Adrenal gland (tissue), 12 donors: ENCODE results near the gene PTPRF. TPM values are rescaled to one million over a fixed set of nuclear protein-coding genes. Genes with fewer than 3 reads are reported as not detected.
A peak's percentile ranks its signal among the peaks of the same experiment; 100 is the strongest.

ENCODE experiments used
- DNase-seq, 7 donors: peaks; one replicate each; pipeline ENCODE4 v3.0.0-alpha.2; 2019 to 2020
- H3K27ac ChIP-seq, 5 donors: fragments of 200-600 bp; sonication (generic) in 4 of 5; 1 replicate in 3 of 5; 2 replicates in 2 of 5; pipeline versions ENCODE4 v1.5.1 to v1.8.0; 2016 to 2020; ENCODE audit warnings: mild to moderate bottlenecking in 1 of 5
- H3K27me3 ChIP-seq: fragments of 200-600 bp; 2 replicates; pipeline ENCODE4 v1.8.0; 2021
- H3K36me3 ChIP-seq, 2 donors: fragments of 200-600 bp; replicated peaks in 1 of 2; 1 replicate in 1 of 2; 2 replicates in 1 of 2; pipeline versions ENCODE4 v1.5.1 to v1.8.0; 2018 to 2022
- H3K4me1 ChIP-seq, 2 donors: fragments of 200-600 bp; replicated peaks in 1 of 2; 1 replicate in 1 of 2; 2 replicates in 1 of 2; pipeline versions ENCODE4 v1.5.1 to v1.8.0; 2018 to 2021
- H3K4me3 ChIP-seq, 4 donors: fragments of 200-600 bp; sonication (generic) in 3 of 4; one replicate each; pipeline ENCODE4 v1.5.1; 2016 to 2018
- H3K9me3 ChIP-seq, 3 donors: fragments of 200-600 bp; sonication (generic) in 1 of 3; replicated peaks in 1 of 3; 1 replicate in 2 of 3; 2 replicates in 1 of 3; pipeline versions ENCODE4 v1.5.1 to v1.8.0; 2016 to 2021
- POLR2A ChIP-seq, 2 donors: fragments of 450-650 bp; IDR thresholded peaks; one replicate each; pipeline ENCODE4 v1.6.1; 2017; ENCODE audit warnings: antibody characterized with exemption in 2 of 2, mild to moderate bottlenecking in 2 of 2, moderate library complexity in 1 of 2
- WGBS, 4 donors: extraction: QIAGEN DNeasy Blood & Tissue Kit in 2 of 4; methylation state at CpG; one replicate each; pipeline versions ENCODE4 v1.1.5 to v1.1.7; 2013 to 2017; 5-methylcytosine and 5-hydroxymethylcytosine counted together
- intact Hi-C, 2 donors: fragments of 100-400 bp; cut with DNase I; formaldehyde crosslinking; loops; one replicate each; pipeline versions ENCODE4 v1.14.1 to v1.15.0; 2022 to 2023
- polyA plus RNA-seq, 3 donors: library from polyadenylated mRNA; stranded (reverse); fragments of 200-250 nt in 2 of 3; fragments of 350-450 nt in 1 of 3; fragmentation: Illumina TruSeq in 1 of 3; extraction: RNeasy Lipid Tissue Mini Kit (QIAGEN cat#74804) in 1 of 3; gene quantifications; one replicate each; pipeline ENCODE4 v1.2.3, GENCODE V29; 2013 to 2014
- total RNA-seq, 9 donors: library from RNA; depleted of rRNA in 4 of 9; stranded (reverse); fragments of >200 nt in 4 of 9; fragments of 120-200 nt in 1 of 9; fragmentation: NEBNext Ultra II Directional in 1 of 9; extraction: Animal tissue kit (Norgen Biotek cat#: 25700) in 1 of 9; gene quantifications; one replicate each; pipeline versions ENCODE4 v1.1.0 to v1.2.4, GENCODE V29; 2013 to 2023
- TF ChIP-seq, protein P1 (sequence below), 6 experiments: fragments of 450-650 bp in 4 of 6; fragments of 200-600 bp in 2 of 6; sonication (generic) in 1 of 6; IDR thresholded peaks; 1 replicate in 5 of 6; 2 replicates in 1 of 6; pipeline versions ENCODE4 v1.5.1 to v1.8.0; 2016 to 2021; ENCODE audit warnings: antibody characterized with exemption in 6 of 6, mild to moderate bottlenecking in 2 of 6, moderate library complexity in 1 of 6
- donor health status: healthy with polysubstance abuse.
- donor health status: Bipolar disorder and iron deficiency.
- donor health status: DM: yes; HTN: yes; CAD: no.
- donor health status: DM: no; HTN: no; CAD: no.
- donor health status: DM: no; HTN: no; CAD: no.
- donor health status: DM: yes; HTN: yes; CAD: no.

Gene PTPRF
- total and polyA plus RNA-seq, 12 donors: 9.2 to 92.0 (median 30.1) TPM

- Histone ChIP-seq H3K9me3 (no peaks in the 10 kb centered on the region), H3K36me3 (no peaks in the 10 kb centered on the region), H3K27me3 (no peaks in the 10 kb centered on the region), H3K4me1 (peaks cover 0 to 6% of the 10 kb centered on the region in 2 donors), H3K27ac (peak overlapping the region in 2 of 5 donors; percentile 19 to 76), H3K4me3 (peak overlapping the region in 2 of 4 donors; percentile 45 to 75)
- intact Hi-C loops: loop anchor here in 1 of 2 donors (5.0 to 10.0 kb wide), 2 partner anchors 121 to 403 kb away; partner anchors contain the start of genes ARTN and KDM4A
- peak in 4 of 7 donors; percentile 34 to 43 (median 37) for DNase-seq
- no peak for TF ChIP-seq POLR2A (IDR thresholded peaks at IDR 0.05)
- TF ChIP-seq, protein P1, sequence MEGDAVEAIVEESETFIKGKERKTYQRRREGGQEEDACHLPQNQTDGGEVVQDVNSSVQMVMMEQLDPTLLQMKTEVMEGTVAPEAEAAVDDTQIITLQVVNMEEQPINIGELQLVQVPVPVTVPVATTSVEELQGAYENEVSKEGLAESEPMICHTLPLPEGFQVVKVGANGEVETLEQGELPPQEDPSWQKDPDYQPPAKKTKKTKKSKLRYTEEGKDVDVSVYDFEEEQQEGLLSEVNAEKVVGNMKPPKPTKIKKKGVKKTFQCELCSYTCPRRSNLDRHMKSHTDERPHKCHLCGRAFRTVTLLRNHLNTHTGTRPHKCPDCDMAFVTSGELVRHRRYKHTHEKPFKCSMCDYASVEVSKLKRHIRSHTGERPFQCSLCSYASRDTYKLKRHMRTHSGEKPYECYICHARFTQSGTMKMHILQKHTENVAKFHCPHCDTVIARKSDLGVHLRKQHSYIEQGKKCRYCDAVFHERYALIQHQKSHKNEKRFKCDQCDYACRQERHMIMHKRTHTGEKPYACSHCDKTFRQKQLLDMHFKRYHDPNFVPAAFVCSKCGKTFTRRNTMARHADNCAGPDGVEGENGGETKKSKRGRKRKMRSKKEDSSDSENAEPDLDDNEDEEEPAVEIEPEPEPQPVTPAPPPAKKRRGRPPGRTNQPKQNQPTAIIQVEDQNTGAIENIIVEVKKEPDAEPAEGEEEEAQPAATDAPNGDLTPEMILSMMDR (IDR thresholded peaks at IDR 0.05): no peak
- WGBS, 4 donors: 1% methylated on average over 15 to 101 of the region's 102 CpGs
Observed at GRCh38 chr1:43531107-43531905, 623 bp downstream of the PTPRF start.

DNA sequence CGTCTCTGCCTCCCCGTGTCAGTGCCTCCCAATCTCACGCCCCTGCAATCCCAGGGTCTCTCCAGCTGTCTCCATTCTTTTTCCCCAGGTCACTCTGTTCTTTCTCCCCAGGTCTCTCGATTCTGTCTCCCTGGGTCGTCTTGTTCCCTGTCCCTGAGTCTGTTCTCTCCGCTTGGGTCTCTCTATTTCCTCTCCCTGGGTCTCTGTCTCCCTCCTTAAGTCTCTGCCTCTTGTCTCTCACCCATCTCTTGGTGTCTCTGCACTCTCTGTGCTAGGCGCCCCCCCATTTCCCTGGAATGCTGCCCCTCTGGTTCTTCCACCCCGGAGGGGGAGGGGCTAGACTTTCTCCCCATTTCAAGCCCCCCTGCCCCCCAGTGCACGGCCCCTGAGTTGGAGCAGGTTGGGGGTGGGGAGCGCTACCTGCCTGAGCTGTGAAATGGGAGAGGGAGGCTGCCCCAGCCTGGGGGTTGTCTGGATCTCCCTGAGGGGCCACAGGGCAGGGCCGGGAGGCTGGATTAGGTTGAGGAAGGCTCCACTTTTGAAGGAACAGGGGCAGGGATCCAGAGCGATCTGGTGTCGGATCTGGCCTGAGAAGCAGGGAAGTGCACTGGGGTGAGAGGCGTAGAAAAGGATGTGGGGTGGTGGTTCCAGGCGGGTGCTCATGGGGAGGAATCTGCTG is 1.4 kb downstream of the PTPRF start:
- DNase-seq: no peak
- Histone ChIP-seq H3K27ac (peak overlapping the region in 1 of 5 donors; percentile 76), H3K4me3 (peak overlapping the region in 2 of 4 donors; percentile 45 to 75), H3K27me3 (no peaks in the 10 kb centered on the region), H3K4me1 (peaks cover 0 to 6% of the 10 kb centered on the region in 2 donors), H3K9me3 (no peaks in the 10 kb centered on the region), H3K36me3 (no peaks in the 10 kb centered on the region)
- TF ChIP-seq, protein P1 (IDR thresholded peaks at IDR 0.05): no peak
- TF ChIP-seq POLR2A (IDR thresholded peaks at IDR 0.05): no peak
- intact Hi-C loops: loop anchor here in 1 of 2 donors (5.0 to 10.0 kb wide), 2 partner anchors 120 to 403 kb away; partner anchors contain the start of genes ARTN and KDM4A
- 43 to 45% (median 44%) methylated on average over 14 to 15 of the region's 15 CpGs for WGBS, 4 donors

- H3K9me3 ChIP-seq: no peaks in the 10 kb centered on the region
- no peak overlapping the region for H3K27ac ChIP-seq
- H3K4me1 ChIP-seq: peaks cover 0 to 6% of the 10 kb centered on the region in 2 donors
- H3K4me3 ChIP-seq: no peak overlapping the region
- H3K27me3 ChIP-seq: no peaks in the 10 kb centered on the region
- no peaks in the 10 kb centered on the region for H3K36me3 ChIP-seq
- intact Hi-C loops: loop anchor here in 1 of 2 donors (5.0 to 10.0 kb wide), 2 partner anchors 120 to 402 kb away; partner anchors contain the start of genes ARTN and KDM4A
- TF ChIP-seq, protein P1 (IDR thresholded peaks at IDR 0.05): no peak
- no peak for TF ChIP-seq POLR2A (IDR thresholded peaks at IDR 0.05)
- DNase-seq: no peak
- WGBS, 4 donors: 87 to 95% (median 92%) methylated on average over 5 of the region's 5 CpGs
Observed at GRCh38 chr1:43532716-43533115, 2.0 kb downstream of the PTPRF start.

DNA sequence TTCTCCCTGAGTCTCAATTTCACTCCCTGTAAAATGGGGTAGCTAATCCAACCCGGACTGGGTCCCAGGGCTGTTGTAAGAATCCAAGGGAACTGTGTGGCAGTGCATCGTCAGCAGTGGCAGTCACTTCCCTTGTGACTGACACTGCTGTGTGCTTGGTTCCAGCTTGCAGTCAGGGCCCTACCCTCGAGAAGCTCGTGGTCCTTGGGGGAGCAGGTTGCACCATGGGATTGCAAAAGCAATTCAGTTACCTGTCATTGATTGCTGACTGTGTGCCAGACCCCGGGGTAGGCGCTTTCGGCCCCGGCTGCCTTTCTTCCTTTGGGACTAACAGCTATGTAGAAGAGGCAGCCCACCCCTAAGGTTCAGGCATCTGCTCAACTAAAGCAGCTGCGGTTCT is 2.9 kb downstream of the PTPRF start:
- no peak for DNase-seq
- TF ChIP-seq, protein P1 (IDR thresholded peaks at IDR 0.05): no peak
- TF ChIP-seq POLR2A (IDR thresholded peaks at IDR 0.05): no peak
- Histone ChIP-seq H3K36me3 (no peaks in the 10 kb centered on the region), H3K9me3 (no peaks in the 10 kb centered on the region), H3K27ac (no peak overlapping the region), H3K4me3 (no peak overlapping the region), H3K4me1 (peaks cover 0 to 6% of the 10 kb centered on the region in 2 donors), H3K27me3 (no peaks in the 10 kb centered on the region)
- intact Hi-C loops: loop anchor here in 1 of 2 donors (5.0 to 10.0 kb wide), 2 partner anchors 119 to 401 kb away; partner anchors contain the start of genes ARTN and KDM4A
- WGBS, 4 donors: 78 to 84% (median 83%) methylated on average over 9 of the region's 9 CpGs
